HG02798 (cell line): Measurements from ENCODE around the gene AP3B2.
"Not testable (repeated sequence)": the region's sequence is repeated elsewhere in the genome, so short reads cannot be mapped to it uniquely, and the experiment has no call there.

Source experiments
- ATAC-seq: cut with Tn5 transposase; IDR thresholded peaks from one replicate; pipeline ENCODE4 v1.9.1; 2021; ENCODE audit warnings: mild to moderate bottlenecking; ENCODE audit not compliant: unreplicated experiment, poor library complexity

AP3B2 gene

GRCh38 chr15:82649226-82649999 is 60.3 kb downstream of the AP3B2 start:
- no peak for ATAC-seq

DNA sequence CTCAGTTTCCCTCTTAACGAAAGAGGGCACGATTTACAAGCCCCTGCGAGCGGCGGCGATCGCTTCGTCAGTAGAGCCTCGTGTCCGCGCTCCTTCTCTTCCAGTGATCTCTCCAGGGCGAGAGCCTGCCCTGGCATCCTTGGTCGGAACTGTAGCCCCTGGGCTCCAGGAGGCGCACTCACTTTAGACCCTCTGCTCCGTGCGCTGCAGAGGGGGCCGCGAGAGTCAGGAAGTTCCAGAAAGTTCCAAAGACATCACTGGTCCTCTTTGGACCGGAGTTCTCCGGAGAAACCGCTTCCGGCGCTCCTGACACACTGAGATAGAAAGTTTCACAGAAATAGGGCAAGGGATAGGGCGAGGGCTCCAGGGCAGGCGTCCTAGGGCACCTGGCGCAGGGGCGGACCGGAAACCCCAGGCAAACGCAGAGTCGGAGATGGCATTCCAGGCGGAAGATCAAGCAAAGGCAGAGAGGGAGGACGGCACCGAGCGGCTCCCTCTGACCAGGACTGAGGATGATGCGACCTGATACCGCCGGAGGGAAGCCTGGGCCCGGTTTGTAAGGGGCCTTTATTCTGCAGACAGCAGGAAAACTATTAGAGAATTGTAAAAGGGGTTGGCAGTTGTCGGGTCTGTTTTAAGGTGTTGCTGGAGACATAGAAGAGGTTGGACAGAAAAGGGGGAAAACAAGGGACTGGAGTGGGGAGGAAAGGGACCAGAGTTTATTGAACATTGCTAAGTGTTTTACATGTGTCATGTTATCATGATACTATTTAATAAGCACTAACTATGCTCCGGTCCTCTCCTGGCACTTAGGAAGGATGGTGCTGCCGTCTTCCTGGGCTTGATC is 61.2 kb downstream of the AP3B2 start:
- ATAC-seq, result no peak

- ATAC-seq, result peak; percentile 47
Measured at GRCh38 chr15:82647835-82648256, 61.8 kb downstream of the AP3B2 start.

DNA sequence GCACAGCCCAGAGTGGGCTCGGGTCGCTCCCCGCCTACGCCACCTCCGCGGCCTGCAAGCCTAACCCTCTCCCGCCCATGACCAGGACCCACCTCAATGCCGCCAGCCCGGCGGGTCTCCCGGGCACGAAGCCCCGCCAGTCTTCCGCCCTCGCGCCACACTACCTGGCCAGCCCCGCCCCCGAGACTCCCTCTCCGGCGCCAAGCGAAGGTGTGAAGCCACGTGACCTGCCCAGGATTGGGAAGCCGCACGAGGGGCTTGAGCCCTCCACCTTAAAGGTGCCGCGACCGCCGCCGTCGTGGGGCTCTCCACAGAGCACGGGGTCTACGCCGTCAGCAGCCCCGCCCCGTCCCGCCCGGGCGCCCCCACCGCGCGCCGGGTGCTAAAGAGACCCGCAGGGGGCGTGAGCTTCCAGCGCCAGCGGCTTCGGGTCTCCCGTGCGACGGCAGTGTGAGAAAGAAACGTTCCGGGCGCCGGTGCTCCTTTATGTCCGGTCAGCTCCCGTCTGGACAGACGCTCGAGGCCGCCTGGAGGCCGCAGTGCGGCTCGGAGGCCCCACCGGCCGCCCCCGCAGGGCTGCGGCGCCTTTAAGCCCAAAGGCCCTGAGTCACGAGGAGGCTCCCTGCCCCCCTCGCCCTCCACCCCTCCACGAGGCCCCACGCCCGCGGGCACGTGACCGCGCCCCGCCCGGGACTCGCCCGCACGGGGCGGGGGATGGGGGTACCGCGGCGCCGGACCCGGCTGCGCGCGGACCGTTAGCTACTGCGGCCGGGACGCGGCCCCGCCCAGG is 62.4 kb downstream of the AP3B2 start, which contains the start of gene CPEB1:
Gene CPEB1 (minus strand): TSS at position 319 of the 790 bp plus-strand sequence. CDS start 18,904 bp downstream, outside the sequence.
- ATAC-seq, result peak; percentile 46

- ATAC-seq, result no peak
Measured at GRCh38 chr15:82646250-82647044, 63.2 kb downstream of the AP3B2 start.

DNA sequence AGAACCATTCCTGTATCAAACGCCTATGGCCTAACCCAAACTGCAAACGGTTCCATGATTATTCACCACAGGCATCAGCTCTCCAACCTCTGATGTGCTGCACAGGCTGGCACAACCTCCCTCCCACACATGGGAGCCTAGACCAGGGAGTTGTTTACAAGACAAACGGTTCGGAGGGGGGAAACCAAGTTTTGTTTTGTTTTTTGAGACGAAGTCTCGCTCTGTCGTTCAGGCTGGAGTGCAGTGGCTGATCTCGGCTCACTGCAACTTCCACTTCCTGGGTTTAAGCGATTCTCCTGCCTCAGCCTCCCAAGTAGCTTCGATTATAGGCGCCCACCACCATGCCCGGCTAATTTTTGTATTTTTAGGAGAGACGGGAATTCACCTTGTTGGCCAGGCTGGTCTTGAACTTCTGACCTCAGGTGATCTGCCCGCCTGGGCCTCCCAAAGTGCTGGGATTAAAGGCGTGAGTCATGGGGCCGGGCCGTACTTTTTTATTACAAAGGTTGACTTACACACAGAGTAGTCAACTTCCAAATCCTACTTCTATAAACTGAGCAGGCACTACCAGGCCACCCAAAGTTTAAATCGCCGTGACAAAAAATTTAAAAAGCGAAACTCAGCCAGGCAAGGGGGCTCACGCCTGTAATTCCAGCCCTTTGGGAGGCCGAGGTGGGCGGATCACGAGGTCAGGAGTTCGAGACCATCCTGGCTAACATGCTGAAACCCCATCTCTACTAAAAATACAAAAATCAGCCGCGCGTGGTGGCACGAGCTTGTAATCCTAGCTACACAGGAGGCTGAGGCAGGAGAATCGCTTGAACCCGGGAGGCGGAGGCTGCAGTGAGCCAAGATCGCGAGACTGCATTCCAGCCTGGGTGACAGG is 64.5 kb downstream of the AP3B2 start:
- ATAC-seq, result not testable (repeated sequence)

GRCh38 chr15:82643992-82644391 is 65.7 kb downstream of the AP3B2 start:
- no peak for ATAC-seq

DNA sequence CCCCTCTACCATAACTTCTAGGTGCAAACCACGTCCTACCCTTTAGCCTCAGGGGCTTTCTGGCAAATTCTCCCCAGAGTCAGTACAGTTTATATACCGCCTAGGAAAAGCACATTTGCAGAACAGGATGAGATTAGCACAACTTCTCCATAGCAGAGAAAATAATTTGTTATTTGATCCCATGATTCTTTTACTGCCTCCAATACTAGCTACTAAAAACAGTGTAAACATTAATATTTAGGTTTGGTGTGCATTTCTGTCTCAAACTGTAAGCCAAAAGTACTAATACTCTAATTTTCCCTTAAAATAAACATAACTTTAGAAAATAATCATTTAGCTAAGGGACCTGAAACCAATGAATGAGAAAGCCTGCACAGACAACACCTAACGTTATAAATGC is 67.0 kb downstream of the AP3B2 start:
- ATAC-seq, result no peak

DNA sequence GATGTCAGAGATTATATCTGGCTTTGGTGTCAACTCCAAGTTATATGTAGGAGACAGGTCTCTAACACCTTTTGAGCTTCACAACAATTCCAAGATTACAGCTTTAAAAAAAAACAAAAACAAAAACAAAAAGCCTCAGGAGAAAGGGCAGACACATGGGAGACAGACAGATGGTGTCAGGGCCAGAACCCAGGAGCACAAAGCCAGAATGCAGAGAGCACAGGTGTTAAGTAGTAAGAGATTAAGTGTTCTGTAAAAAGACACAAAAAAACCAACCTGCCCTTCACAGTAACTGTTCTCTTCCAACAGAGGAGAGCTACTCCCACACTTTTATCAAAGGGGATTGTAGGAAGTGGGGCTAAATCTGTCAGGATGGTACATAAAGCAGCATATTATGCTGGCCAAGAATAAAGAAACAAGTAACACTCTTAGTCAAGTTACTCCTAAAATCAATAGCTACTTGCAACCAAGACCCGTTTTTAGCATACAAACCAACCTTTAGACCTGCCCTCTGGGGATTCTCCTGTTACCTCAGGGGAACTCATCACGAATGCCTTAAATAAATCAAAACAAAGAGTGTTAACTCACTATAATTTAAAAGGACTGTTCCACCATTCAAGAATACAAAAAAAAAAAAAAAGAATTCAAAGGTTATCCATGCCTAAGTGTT is 68.4 kb downstream of the AP3B2 start:
- no peak for ATAC-seq

GRCh38 chr15:82640672-82641071 is 69.0 kb downstream of the AP3B2 start:
- no peak for ATAC-seq

DNA sequence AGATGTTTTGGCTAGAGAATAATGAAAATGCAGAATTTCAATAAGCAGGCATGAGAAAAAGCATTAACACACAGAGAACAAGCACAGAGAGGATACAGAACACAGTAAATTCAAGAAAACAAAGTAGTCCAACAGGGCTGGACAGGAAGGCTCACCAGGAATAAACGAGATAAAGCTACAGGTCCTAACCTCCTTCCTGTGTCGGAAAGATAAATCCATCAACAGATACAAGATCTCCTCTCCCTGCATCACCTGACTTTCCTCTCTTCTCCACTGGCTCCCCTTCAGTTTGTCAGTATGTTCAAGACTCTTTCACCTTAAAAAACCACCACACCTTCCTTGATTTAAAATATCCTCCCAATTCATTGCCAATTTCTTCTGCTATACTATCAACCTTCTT is 73.9 kb downstream of the AP3B2 start:
- ATAC-seq, result no peak

DNA sequence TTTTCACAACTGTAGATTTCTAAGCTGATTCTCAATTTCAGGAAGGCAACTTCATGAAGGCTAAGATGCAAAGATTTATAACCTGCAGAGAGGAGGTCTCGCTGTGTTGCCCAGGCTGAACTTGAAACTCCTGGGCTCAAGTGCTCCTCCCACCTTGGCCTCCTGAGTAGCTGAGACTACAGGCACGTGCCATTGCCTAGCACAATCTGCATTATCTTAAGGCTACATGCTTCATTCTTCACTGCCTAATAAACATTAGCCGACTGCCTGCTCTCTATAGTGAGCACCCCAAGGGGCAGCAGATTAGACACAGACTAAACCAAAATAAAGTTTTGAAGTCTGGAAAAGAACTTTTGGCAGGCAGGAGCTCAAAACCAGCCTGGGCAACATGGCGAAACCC is 79.6 kb downstream of the AP3B2 start:
- no peak for ATAC-seq

DNA sequence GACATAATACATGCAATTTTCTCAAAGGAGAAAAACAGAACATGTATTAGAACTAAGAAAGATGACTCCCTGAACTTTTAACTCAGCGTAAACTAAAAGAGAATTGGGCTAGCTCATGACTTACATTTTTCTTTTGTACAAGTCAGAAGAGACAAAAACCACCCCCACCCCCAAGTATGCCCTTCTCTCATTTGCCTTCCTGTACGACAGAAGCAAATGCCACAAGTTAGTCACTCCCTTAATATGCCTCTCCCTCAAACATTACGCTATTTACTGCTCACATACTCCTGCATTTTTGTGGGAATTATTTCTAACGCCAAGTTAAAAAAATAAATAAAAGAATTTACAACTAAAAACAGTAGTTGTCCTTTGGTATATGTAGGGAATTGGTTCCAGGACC is 84.5 kb downstream of the AP3B2 start:
- ATAC-seq, result no peak

DNA sequence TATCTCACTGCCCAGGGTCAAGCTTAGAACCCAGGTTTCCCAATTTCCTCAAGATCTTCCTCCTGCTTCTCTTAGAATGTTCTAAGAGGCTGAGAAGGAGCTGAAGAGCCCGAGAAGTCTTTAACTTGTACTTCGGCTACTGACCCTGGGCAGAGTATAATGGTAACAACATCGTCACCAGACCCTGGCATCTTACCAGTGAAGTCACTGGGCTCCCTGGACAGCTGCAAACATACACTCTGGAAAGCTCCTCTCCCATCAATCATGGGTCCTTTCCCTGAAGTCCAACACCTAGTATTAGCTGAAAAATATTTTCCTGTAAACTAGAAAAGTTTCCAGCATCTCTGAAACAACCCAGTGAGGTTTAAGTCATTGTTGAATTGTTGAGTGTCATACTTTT is 85.2 kb downstream of the AP3B2 start:
- no peak for ATAC-seq

DNA sequence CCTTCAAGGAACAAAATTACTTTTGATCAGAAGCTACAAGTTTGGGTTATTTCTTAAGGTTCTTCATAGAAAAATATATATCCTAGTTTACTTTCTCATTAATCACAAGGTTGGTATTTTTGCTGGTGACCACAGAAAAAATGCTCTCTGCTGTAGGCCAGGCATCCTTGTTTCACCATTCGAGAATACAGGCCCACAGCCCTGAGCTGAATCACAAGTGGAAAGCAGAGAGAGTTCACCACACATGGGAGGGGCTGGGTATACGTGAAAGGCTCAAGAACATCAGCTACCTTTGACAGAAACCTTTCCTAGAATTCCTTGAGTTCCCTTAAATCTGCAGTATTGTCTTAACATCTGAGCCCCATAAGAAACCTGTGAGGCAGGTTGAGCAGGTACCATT is 85.7 kb downstream of the AP3B2 start:
- no peak for ATAC-seq

- no peak for ATAC-seq
Measured at GRCh38 chr15:82621970-82622369, 87.7 kb downstream of the AP3B2 start.

- no peak for ATAC-seq
Measured at GRCh38 chr15:82613747-82614146, 95.9 kb downstream of the AP3B2 start.

DNA sequence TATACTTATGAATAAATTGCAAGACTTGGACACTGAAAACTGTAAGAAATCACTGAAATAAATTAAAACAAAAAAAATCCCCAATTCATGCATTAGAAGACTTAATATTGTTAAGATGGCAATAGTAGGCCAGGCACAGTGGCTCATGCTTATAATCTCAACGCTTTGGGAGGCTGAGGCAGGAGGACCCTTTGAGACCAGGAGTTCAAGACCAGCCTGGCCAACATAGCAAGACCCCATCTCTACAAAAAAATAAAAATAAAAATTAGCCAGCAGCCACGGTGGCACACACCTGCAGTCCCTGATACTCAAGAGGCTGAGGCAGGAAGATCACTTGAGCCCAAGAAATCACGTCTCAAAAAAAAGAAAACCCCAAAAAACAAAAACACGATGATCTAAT is 98.3 kb downstream of the AP3B2 start:
- no peak for ATAC-seq
